HAP-1 (cell line): ENCODE measurements around the gene APOC4.
"Not testable (repeated sequence)": the region's sequence is repeated elsewhere in the genome, so short reads cannot be mapped to it uniquely, and the experiment has no call there.

Experiments
- DNase-seq, 2 experiments: peaks; one replicate each; pipeline ENCODE4 v3.0.0-alpha.2; 2016 to 2020; ENCODE audit warnings: low spot score in 2 of 2
- H3K27me3 ChIP-seq: fragments of 250-450 bp; sonication (Bioruptor Pico); 2 replicates; pipeline ENCODE4 v1.5.1; 2020; ENCODE audit warnings: low read depth, mild to moderate bottlenecking, moderate library complexity
- H3K36me3 ChIP-seq: fragments of 250-450 bp; sonication (Bioruptor Pico); replicated peaks from 2 replicates; pipeline ENCODE4 v1.5.1; 2020; ENCODE audit warnings: mild to moderate bottlenecking
- H3K4me1 ChIP-seq: fragments of 250-450 bp; sonication (Bioruptor Pico); 2 replicates; pipeline ENCODE4 v1.5.1; 2020; ENCODE audit warnings: mild to moderate bottlenecking
- H3K4me3 ChIP-seq: fragments of 250-450 bp; sonication (Bioruptor Pico); 2 replicates; pipeline ENCODE4 v1.5.1; 2020; ENCODE audit warnings: mild to moderate bottlenecking, moderate library complexity
- H3K9me3 ChIP-seq: fragments of 250-450 bp; sonication (Bioruptor Pico); 2 replicates; pipeline ENCODE4 v1.5.1; 2020; ENCODE audit warnings: mild to moderate bottlenecking, moderate library complexity
- in situ Hi-C: fragments of 300-500 bp; cut with MboI; formaldehyde crosslinking; loops from 3 replicates; pipeline ENCODE4 v1.14.3; 2020; ENCODE audit warnings: low sequenced_read_pairs, inconsistent platforms, mixed read lengths

APOC4 gene

DNA sequence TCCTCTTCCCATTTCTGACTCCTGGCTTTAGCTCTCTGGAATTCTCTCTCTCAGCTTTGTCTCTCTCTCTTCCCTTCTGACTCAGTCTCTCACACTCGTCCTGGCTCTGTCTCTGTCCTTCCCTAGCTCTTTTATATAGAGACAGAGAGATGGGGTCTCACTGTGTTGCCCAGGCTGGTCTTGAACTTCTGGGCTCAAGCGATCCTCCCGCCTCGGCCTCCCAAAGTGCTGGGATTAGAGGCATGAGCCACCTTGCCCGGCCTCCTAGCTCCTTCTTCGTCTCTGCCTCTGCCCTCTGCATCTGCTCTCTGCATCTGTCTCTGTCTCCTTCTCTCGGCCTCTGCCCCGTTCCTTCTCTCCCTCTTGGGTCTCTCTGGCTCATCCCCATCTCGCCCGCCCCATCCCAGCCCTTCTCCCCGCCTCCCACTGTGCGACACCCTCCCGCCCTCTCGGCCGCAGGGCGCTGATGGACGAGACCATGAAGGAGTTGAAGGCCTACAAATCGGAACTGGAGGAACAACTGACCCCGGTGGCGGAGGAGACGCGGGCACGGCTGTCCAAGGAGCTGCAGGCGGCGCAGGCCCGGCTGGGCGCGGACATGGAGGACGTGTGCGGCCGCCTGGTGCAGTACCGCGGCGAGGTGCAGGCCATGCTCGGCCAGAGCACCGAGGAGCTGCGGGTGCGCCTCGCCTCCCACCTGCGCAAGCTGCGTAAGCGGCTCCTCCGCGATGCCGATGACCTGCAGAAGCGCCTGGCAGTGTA is 33.8 kb upstream of the APOC4 start:
- Histone ChIP-seq H3K27me3 (no peaks in the 10 kb centered on the region), H3K36me3 (peaks cover 11% of the 10 kb centered on the region), H3K4me1 (peaks cover 13% of the 10 kb centered on the region), H3K9me3 (no peaks in the 10 kb centered on the region), H3K4me3 (no peak overlapping the region)
- no peak for DNase-seq
- in situ Hi-C loops = loop anchor here (5.0 kb wide), 1 partner anchor 39 kb away; the partner anchor contains the start of gene APOC2

DNA sequence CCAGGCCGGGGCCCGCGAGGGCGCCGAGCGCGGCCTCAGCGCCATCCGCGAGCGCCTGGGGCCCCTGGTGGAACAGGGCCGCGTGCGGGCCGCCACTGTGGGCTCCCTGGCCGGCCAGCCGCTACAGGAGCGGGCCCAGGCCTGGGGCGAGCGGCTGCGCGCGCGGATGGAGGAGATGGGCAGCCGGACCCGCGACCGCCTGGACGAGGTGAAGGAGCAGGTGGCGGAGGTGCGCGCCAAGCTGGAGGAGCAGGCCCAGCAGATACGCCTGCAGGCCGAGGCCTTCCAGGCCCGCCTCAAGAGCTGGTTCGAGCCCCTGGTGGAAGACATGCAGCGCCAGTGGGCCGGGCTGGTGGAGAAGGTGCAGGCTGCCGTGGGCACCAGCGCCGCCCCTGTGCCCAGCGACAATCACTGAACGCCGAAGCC is 33.2 kb upstream of the APOC4 start:
- no peak overlapping the region for H3K4me3 ChIP-seq
- no peak for DNase-seq
- in situ Hi-C loops = loop anchor here (5.0 kb wide), 1 partner anchor 38 kb away; the partner anchor contains the start of gene APOC2

DNA sequence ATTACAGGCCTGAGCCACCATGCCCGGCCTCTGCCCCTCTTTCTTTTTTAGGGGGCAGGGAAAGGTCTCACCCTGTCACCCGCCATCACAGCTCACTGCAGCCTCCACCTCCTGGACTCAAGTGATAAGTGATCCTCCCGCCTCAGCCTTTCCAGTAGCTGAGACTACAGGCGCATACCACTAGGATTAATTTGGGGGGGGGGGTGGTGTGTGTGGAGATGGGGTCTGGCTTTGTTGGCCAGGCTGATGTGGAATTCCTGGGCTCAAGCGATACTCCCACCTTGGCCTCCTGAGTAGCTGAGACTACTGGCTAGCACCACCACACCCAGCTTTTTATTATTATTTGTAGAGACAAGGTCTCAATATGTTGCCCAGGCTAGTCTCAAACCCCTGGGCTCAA is 32.3 kb upstream of the APOC4 start:
- Histone ChIP-seq H3K36me3 (peaks cover under 1% of the 10 kb centered on the region; the same call in 1 of the 2 replicates), H3K4me3 (no peak overlapping the region), H3K4me1 (peaks cover 22% of the 10 kb centered on the region), H3K27me3 (no peaks in the 10 kb centered on the region), H3K9me3 (no peaks in the 10 kb centered on the region)
- DNase-seq = no peak
- in situ Hi-C loops = loop anchor here (5.0 kb wide), 1 partner anchor 38 kb away; the partner anchor contains the start of gene APOC2

More for the DNA sequence above, 33.2 kb upstream of the APOC4 start:
- H3K27me3 ChIP-seq = no peaks in the 10 kb centered on the region
- peaks cover 9% of the 10 kb centered on the region for H3K36me3 ChIP-seq
- H3K4me1 ChIP-seq = peaks cover 16% of the 10 kb centered on the region
- no peaks in the 10 kb centered on the region for H3K9me3 ChIP-seq

DNA sequence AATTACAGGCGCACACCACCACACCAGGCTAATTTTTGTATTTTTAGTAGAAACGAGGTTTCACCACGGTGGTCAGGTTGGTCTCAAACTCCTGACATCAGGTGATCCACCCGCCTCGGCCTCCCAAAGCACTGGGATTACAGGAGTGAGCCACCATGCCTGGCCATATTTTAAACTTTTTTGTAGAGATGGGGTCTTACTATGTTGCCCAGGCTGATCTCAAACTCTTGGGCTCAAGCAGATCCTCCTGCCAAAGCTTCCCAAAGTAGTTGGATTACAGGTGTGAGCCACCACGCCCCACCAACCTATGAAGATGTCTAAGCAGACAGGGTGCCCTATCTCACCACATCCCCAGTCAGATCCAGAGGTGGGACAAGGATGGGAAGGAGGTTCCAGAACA is 30.1 kb upstream of the APOC4 start:
- in situ Hi-C loops, H3K4me3 ChIP-seq, DNase-seq, H3K27me3 ChIP-seq, H3K36me3 ChIP-seq, H3K9me3 ChIP-seq: not testable (repeated sequence)
- peaks cover 14% of the 10 kb centered on the region for H3K4me1 ChIP-seq

GRCh38 chr19:44912854-44913253 is 29.2 kb upstream of the APOC4 start:
- Histone ChIP-seq H3K27me3 (no peaks in the 10 kb centered on the region), H3K9me3 (no peaks in the 10 kb centered on the region), H3K36me3 (no peaks in the 10 kb centered on the region), H3K4me3 (no peak overlapping the region), H3K4me1 (peaks cover 14% of the 10 kb centered on the region)
- in situ Hi-C loops = no loop called here
- no peak for DNase-seq

- Histone ChIP-seq H3K4me1 (peaks cover 14% of the 10 kb centered on the region), H3K4me3 (peak overlapping the region; percentile 39)
- in situ Hi-C loops, H3K9me3 ChIP-seq, DNase-seq, H3K36me3 ChIP-seq, H3K27me3 ChIP-seq: not testable (repeated sequence)
Observed at GRCh38 chr19:44913512-44914432, 28.3 kb upstream of the APOC4 start.

GRCh38 chr19:44914433-44915206 is 27.4 kb upstream of the APOC4 start, which contains the start of gene APOC1:
TSS of gene APOC1 (plus strand) at chr19:44914608. CDS start at chr19:44914892, 284 bp downstream.
- DNase-seq = peak; percentile 85 to 91
- Histone ChIP-seq H3K4me3 (peak within 1 kb of the TSS; percentile 39), H3K4me1 (peaks cover 14% of the 10 kb centered on the region)
- H3K9me3 ChIP-seq, H3K27me3 ChIP-seq, in situ Hi-C loops, H3K36me3 ChIP-seq: not testable (repeated sequence)

DNA sequence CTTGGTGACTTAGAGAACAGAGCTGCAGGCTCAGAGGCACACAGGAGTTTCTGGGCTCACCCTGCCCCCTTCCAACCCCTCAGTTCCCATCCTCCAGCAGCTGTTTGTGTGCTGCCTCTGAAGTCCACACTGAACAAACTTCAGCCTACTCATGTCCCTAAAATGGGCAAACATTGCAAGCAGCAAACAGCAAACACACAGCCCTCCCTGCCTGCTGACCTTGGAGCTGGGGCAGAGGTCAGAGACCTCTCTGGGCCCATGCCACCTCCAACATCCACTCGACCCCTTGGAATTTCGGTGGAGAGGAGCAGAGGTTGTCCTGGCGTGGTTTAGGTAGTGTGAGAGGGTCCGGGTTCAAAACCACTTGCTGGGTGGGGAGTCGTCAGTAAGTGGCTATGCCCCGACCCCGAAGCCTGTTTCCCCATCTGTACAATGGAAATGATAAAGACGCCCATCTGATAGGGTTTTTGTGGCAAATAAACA is 17.8 kb upstream of the APOC4 start:
- no peak for DNase-seq
- in situ Hi-C loops = no loop called here
- no peaks in the 10 kb centered on the region for H3K36me3 ChIP-seq
- H3K9me3 ChIP-seq = no peaks in the 10 kb centered on the region
- peaks cover 10% of the 10 kb centered on the region; the same call in 1 of the 2 replicates for H3K4me1 ChIP-seq
- H3K4me3 ChIP-seq = no peak overlapping the region
- H3K27me3 ChIP-seq = no peaks in the 10 kb centered on the region

DNA sequence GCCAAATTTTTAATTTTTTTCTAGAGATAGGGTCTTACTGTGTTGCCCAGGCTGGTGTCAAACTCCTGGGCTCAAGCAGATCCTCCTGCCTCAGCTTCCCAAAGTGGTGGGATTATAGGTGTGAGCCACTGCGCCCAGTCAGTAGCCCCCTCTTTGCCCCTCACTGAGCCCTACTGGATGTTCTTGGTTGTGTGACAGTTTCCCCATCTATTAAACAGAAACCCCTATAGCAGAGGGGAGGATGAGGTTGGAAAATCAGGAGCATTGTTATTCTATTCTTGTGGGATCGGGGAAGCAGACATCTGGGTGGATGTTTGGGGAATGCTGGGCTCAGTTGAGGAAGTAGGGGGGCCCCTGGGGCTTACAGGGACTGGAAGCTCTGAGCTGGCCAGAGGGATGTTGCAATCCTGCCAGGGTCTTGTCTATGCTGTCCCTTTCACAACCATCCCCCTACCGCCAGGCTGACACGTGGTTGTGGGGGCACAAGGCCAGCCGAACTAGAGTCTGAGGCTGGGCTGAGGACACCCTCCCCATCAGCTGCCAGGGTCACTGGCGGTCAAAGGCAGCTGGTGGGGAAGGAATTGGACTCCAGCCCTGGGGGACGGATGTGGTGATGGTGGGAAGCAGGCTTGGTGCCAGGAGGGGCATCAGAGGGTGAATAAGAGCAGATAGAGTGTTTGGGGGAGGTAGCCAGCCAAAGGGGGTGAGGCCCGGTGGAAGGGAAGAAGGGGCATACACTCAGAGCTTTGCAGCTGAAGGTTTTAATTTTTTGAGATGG is 16.7 kb upstream of the APOC4 start:
- H3K9me3 ChIP-seq = no peaks in the 10 kb centered on the region
- no peaks in the 10 kb centered on the region for H3K27me3 ChIP-seq
- H3K36me3 ChIP-seq = no peaks in the 10 kb centered on the region
- no peak for DNase-seq
- H3K4me1 ChIP-seq = peaks cover 10% of the 10 kb centered on the region; the same call in 1 of the 2 replicates
- H3K4me3 ChIP-seq = no peak overlapping the region
- in situ Hi-C loops = no loop called here

- H3K4me1 ChIP-seq = peaks cover 10% of the 10 kb centered on the region; the same call in 1 of the 2 replicates
- in situ Hi-C loops, H3K27me3 ChIP-seq, DNase-seq, H3K9me3 ChIP-seq, H3K36me3 ChIP-seq: not testable (repeated sequence)
- H3K4me3 ChIP-seq = peak overlapping the region; percentile 14
Observed at GRCh38 chr19:44926245-44927077, 15.6 kb upstream of the APOC4 start.

- DNase-seq = no peak
- Histone ChIP-seq H3K4me1 (peaks cover 10% of the 10 kb centered on the region; the same call in 1 of the 2 replicates), H3K36me3 (no peaks in the 10 kb centered on the region), H3K4me3 (no peak overlapping the region), H3K9me3 (no peaks in the 10 kb centered on the region), H3K27me3 (no peaks in the 10 kb centered on the region)
- in situ Hi-C loops = no loop called here
Observed at GRCh38 chr19:44927746-44928145, 14.3 kb upstream of the APOC4 start.

GRCh38 chr19:44930088-44930487 is 11.9 kb upstream of the APOC4 start:
- Histone ChIP-seq H3K9me3 (no peaks in the 10 kb centered on the region), H3K4me3 (no peak overlapping the region), H3K27me3 (no peaks in the 10 kb centered on the region), H3K36me3 (no peaks in the 10 kb centered on the region), H3K4me1 (peaks cover 10% of the 10 kb centered on the region; the same call in 1 of the 2 replicates)
- in situ Hi-C loops = no loop called here
- DNase-seq = no peak
